Measurements from ENCODE around the gene TMPRSS5. TPM values are rescaled to one million over a fixed set of nuclear protein-coding genes. Genes with fewer than 3 reads are reported as not detected.

Gene TMPRSS5
- total RNA-seq, 1 donor from 2014 or later = 0.20 TPM

DNA sequence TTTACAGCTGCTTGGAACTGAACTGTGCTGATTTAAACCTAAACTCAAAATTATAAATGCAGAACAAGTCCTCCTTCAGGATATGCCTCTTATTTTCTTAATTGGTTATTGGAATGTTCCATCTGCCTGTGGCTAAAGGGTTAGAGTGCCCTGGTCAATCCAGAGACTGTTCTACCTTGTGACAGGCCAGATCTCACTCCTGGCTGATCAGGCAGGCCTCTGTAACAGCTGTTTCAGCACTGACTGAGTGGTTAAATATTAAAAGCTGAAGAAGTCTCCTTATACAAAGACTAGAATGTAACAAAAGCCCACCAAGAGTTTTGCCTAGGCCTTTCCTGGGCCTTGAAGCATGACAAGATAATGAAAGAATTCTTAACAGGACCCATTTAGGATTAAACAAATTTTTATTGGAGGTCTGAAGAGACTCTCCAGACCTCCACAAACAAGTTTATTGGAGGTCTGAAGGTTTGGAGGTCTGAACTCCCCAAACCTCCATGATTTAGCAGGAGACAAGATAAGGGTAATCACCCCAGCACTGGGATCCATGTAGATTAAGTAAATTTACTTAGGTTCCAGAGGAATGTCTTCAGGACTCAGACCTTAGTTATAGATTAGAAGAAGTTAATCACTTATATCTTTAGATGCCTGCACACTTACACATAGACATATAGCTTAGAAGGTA, 35.8 kb downstream of the TMPRSS5 start:
- no peak for DNase-seq (ENCODE audit: low read depth in 2 of 2)

DNA sequence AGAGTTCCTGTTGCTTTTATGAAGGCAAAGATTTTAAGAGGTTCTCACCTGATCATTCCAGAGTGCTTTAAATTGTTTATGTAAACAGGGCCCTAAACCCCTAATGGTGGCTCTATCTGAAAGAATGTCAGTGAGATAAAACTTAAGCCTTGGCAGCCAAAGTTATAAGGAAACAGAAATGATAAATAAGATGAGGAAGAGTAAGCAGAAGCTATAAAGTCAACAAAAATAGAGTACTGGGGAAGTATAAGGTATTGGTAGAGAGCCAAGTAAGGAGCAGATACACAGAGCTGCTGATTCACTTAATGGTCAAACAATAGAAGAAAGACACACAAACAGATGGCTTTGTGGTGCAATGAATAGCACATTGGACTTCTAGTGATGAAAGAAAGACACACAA, 37.9 kb downstream of the TMPRSS5 start:
- DNase-seq (ENCODE audit: low read depth in 2 of 2) = no peak

DNA sequence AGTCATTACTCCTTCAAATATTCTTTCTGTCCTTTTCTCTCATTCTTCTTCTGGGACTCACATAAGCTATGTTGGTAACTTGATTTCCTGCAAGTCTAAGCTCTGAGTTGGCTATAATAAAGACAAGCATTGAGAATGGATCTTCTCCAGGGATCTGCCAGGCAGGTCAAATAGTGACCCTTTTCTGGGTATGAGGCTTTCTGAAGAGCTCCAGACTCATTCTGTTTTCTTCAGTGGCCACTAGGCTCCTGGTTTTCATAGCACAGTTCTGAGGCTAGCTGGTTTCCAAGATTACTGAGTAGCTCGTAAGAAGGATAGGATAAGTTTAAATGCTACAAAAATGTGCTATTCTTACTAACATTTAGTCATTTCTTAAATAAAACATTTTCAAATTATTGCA, 38.3 kb downstream of the TMPRSS5 start:
- no peak for DNase-seq (ENCODE audit: low read depth in 2 of 2)

DNA sequence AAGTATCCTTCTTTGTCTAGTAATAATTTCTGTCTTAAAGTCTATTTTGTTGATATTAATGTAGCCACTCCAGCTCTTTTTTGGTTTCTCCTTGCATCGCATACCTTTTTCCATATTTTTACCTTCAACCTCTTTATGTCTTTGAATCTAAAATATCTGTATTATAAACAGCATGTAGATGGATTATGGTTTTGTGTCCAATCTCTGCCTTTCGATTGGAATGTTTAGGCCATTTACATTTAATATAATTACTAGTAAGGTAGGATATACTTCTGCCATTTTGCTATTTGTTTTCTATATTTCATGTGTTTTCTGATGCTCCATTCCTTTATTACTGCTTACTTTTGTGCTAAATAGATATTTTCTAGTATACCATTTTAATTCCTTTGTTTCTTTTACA, 39.5 kb downstream of the TMPRSS5 start:
- DNase-seq (ENCODE audit: low read depth in 2 of 2) = no peak

DNA sequence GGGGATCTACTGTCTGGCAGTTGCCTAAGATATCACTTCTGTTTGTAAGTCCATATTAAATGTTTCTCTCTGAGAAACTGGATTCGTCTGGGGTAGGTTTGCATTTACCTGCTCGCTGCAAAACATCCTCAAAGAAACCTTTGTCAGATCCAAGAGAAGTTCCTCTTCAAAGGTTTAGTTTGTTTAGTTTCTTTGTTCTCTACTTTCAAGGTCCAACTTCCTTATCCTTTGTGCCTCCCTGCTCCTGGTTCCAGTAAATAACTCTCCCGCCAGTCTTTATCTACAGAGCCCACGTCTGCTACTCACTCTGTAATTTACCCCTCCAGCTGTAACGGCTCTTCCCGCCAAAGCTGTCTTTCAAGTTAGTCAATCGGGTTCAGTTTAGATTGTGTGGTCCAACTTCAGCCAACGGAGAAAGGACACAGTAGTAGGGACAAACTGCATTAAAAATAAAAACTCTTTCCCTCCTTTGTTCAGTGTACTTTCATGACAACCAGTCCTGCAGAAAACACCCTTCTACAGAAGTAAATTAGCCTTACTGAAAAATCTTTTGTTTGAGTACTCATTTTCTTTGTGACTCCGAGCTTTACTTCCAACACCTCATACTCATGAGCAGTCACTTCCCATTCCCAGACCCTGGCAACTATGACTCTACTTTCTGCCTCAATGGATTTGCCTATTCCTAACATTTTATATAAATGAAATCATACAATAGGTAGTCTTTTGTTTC, 41.0 kb downstream of the TMPRSS5 start:
- no peak for DNase-seq (ENCODE audit: low read depth in 2 of 2)

DNA sequence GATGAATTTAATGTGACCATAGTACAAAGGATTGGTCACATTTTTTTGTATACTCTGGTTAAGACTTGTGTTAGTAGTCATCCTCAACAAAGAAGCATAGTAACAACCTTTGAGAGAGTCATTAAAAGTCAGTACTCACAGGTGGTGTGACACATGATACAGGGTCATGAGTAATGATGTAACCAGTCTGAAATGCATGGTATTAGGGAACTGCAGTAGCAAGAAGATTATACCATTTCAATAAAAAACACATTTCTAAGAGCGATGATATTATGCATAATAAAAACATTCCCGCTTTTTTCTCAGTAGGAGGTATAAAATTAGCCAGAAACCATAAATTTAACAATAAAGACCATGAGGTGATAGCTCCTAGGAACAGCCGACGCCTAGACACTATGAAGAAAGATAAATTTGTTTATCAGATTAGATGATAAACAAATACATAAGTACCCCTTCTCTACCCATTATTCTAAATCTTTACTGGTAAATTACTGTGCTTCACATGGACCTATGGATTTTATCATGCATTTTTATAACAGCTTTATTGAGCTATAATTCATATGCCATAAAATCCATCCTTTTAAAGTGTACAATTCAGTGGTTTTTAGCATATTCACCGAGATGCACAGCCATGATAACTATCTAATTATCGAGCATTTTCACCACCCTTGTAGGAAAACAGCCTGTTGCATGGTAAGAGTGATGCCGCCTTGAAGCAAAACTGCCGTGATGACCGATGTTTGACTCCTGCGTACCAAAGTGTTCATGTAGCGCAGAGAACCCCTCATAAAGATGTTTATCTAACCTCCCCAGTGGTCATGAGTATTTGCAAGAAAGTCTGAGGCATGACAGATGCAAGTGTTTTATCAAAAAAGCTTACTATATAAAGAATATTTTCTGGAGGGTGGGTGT, 41.8 kb downstream of the TMPRSS5 start:
- DNase-seq (ENCODE audit: low read depth in 2 of 2) = no peak

DNA sequence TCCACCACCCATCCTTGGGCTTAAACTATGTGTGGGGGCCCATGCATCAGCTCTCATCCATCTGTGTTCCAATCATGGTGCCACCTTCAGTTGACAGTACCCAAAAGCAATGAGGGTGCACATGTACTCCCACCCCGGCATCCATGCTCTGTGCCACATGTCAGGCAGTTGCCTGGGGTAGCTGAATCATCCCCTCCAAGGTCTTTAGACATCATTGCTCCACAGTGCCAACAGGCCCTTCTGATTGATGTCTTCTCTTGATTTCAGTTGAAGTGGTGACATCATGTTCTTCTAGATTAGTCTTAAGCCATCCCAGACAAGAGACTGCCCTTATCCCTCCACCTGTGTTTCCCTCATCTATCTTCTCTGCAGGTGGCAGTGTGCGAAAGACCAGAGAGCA, 42.5 kb downstream of the TMPRSS5 start:
- DNase-seq (ENCODE audit: low read depth in 2 of 2) = no peak

DNA sequence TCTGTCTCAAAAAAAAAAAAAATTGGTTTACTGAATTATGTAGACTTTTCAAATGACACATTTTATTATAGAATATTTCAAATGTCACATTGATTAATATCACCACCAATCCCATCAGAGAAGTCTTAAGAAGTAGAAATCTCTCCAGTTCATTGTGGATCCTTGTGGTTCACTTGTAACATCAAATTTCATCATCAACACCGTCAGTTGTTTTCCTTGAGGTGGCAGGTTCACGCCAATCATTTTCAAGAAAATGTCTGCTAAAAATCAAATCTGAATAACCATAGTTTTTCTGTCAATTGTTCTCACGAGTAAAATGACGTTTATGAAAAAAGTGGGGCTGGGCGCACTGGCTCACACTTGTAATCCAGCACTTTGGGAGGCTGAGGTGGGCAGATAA, 50.3 kb downstream of the TMPRSS5 start:
- DNase-seq (ENCODE audit: low read depth in 2 of 2) = no peak

DNA sequence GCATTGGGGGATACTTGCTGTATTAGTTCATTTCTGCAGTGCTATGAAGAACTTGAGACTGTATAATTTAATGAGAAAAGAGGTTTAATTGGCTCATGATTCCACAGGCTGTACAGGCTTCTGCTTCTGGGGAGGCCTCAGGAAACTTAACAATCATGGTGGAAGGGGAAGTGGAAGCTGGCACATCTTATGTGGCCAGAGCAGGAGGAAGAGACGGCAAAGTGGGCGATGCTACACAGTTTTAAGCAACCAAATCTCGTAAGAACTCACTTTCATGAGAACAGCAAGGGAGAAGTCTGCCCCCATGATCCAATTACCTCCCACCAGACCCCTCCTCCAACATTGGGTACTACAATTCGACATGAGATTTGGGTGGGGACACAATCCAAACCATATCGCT, 55.1 kb downstream of the TMPRSS5 start:
- DNase-seq (ENCODE audit: low read depth in 2 of 2) = no peak

DNA sequence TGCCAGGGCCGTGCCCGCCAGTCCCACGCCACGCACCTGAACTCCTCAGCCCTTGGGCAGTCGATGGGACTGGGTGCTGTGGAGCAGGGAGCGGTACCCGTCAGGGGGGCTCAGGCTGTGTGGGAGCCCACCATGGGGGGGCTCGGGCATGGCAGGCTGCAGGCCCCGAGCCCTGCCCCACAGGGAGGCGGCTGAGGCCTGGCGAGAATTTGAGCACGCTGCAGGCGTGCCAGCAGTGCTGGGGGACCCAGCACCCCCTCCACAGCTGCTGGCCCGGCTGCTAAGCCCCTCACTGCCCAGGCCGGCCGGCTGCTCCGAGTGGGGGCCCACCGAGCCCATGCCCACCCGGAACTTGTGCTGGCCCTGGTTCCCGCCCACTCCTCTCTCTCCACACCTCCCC, 56.8 kb downstream of the TMPRSS5 start:
- DNase-seq (ENCODE audit: low read depth in 2 of 2) = no peak

DNA sequence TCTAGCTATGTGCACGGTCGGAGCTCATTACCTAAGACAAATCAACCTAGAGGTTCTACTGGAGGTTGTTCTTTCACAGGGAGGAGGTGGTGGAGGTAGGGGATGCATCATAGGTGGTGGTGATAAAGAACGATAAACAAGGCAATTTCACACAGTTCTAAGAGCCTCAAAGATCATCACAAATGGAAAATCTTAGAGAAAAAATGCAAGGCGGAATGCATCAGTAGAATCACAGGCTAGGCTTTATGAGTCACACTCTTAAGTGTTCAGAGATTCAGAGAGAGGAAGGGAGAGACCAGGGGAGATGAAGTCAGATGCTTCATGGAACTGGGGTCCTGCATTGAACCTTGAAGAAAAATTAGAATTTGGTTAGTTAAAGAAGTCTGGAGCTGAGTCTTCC, 58.3 kb downstream of the TMPRSS5 start:
- no peak for DNase-seq (ENCODE audit: low read depth in 2 of 2)

DNA sequence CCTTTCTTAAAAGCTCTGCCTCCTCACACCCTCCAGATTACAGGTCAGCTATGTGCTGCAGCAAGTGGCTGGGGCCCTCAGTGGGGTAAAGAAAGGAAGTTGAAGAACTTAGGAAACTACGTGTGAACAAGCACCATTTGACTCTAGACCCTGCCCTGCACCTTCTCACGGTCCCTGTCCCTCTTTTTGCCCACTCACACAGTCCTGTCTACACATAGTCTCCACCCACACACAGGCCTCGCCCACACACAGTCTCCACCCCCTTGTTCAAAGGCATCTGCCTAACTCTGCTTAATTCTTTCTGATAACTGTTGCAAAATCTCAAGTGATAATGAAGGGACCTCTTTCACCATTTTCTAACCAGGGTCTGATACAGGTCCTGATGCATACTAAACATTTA, 59.0 kb downstream of the TMPRSS5 start:
- no peak for DNase-seq (ENCODE audit: low read depth in 2 of 2)

DNA sequence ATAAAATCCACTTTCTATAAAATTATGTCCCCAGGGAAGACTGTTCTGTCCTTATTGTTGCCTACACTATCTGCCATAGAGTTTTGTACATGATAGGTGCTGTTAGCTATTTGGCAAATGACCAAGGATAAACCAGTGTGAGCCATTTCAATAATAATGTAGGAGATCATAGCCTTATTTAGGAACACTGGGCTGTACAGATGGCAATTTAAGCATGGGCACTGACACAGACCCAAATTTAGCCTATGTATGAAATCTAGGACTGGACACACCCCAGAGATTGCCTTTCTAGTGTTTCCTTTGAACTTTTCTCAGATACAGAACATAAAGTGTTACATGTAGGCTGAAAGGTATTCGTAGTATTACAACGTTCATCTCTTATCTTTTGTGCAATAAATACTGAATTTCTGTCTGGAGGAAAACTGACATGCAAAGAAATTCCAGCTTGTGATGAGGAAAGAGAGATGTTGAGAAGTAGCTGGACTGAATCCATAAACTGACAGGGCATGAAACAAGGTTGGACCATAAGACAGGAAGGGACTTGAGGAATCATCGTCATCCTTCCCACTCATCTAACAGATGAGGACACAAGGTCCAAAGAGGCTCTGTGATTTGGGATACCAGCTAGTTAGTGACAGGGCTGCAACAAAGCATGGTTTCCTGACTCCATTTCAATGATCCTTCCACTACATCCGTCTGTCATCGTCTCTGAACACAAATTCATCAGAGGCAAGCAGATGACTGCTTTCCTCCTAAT, 60.3 kb downstream of the TMPRSS5 start:
- DNase-seq (ENCODE audit: low read depth in 2 of 2) = no peak

DNA sequence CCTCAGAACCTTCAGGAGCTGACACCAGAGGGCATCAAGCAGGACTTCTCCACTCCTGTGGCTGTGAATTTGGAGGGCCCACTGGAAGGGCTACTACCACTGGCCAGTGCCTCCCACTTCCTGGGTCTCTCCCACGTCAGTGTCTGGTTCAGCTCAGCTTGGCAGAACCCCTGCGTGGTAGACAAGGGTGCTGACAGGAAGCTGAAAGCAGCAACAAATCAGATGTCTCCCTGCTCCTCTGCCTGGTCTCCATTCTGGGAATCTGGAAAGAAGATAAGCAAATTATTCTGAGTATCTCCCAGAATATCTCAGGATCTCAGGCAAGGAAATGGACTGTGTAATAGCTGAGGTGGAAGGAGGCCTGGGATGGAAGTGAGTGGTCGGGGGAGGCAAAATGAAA, 61.5 kb downstream of the TMPRSS5 start:
- no peak for DNase-seq (ENCODE audit: low read depth in 2 of 2)

DNA sequence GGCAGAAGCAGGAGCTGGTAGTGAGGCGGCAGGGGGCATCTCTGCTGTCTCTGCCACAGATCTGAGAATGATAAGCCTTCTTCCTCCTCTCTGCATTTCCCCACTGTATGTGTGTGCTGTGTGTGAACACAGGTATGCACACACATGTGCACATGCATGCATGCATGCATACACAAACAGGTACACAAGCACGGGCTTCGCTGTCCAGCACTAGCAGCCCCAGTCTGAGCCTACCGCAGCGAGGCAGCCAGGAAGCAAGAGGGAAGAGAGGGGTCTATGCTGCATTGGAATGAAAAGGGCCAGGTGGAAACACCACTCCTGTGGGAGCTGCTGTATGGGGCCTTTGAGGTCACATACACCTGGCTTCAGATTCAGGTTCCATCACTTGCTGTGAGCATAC, 62.4 kb downstream of the TMPRSS5 start:
- no peak for DNase-seq (ENCODE audit: low read depth in 2 of 2)

DNA sequence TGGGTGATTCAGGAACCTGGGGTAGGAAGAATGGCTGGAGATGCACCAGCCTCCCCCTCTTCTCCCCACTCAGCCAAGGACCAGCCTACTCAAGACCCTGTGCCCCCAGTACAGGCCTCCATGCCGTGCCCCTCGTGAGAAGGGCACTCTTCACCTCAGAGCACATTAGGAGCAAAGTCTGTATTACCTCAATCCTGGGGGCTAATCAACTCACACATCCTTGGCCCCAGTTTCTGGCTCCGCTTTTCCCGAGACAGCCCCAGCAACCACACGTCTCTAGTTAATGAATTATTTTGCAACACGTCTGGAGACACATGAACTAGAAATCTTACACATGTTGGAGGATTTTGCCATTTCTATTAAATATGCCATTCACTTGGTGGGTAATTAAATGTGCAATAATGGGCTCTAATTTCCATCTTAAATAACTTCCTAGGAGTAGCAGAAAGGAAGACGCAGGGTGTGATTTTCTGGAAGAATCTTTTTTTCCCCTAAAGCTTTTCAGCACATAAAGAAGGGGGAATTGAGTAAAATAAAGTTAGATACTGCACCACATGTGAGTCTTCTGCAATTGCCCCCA, 63.0 kb downstream of the TMPRSS5 start:
- no peak for DNase-seq (ENCODE audit: low read depth in 2 of 2)

DNA sequence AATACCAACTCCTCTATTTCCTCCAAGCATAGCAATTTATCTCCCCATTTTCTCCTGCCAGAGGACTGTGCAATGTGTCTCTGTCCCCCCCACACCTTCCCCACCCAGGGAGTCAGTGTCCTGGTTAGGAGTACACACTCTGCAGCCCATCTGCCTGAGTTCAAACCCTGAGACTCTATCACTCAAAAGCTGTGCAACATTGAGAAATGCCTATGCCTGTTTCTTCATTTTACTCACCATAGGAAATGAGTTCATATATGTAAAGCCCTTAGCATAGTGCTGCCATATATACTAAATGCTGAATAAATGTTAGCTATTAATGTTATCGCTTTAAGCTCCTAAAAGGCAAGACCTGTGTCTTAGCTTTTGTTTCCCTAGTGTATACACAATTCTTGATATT, 64.0 kb downstream of the TMPRSS5 start:
- DNase-seq (ENCODE audit: low read depth in 2 of 2) = no peak

DNA sequence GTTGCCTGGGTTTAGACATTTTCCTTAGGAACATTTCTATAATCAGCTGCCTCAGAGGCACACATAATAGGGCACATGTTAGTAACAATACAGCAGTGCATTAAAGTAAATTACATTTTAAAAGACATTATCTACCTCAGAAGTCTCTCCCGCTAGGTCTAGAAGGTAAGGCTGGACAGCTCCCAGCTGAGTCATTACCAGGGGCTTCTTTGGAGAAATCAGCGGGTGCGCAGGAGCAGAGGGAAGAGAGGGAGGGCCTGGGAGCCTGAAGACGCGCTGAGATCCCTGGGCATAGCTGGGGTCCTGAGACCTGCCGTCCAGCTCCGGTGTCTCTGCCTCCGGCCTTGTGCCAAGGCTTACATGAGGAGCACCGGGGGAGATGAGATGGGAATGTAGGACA, 67.7 kb downstream of the TMPRSS5 start:
- no peak for DNase-seq (ENCODE audit: low read depth in 2 of 2)

DNA sequence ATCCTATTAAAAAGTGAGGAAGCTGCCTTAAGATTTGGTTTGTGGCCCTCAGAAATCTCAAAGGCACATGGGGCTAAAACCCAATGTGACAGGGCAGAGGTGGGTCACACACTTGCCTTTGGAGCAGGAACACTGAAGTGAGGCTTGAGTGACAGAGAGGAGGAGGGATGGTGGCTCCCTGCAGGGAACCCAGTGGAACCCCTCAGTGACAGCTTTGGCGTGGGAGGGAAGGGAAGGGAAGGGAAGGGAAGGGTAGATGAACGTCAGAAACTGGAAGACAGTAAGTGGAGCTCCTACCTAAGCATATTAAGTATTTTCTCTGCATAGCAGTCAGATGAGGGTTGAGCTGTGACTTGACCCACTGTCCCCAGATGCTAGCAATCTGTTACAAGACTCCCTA, 68.5 kb downstream of the TMPRSS5 start:
- DNase-seq (ENCODE audit: low read depth in 2 of 2) = no peak
